ENCODE results near the gene UGCG. TPM values are rescaled to one million over a fixed set of nuclear protein-coding genes. Genes with fewer than 3 reads are reported as not detected.

Gene UGCG
- total and polyA plus RNA-seq, 2 of the 4 experiments (the other 2 are of a cell fraction): 84.2 to 104 TPM

DNA sequence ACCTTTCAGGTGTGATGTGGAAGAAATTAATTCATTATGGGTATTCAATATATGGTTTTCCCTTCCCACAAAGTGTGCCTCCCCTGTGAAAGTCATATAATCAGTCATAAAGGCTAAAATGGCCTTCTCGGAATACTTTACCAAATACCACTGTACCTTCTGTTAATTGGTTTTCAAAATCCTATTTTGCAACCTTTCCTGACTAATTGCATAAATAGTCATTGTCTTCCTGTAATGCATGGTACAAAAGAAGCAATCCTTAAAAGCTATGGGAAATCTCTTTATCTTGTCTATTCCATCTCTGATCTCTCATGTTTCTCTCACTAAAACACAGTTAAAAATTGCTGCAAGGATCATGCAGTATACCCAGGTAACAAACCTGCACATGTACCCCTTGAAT lies 44.3 kb upstream of the UGCG start:
- Histone ChIP-seq H4K8ac (ENCODE audit: low read depth in 2 of 2, low read length in 2 of 2) (no peak overlapping the region), H2AFZ (replicated peaks; ENCODE audit: low read length, poor library complexity) (no peak overlapping the region), H3K36me3 (ENCODE audit: control insufficient read depth, insufficient read depth, low read length) (no peaks in the 10 kb centered on the region), H3K14ac (replicated peaks; ENCODE audit: low read depth, low read length) (no peak overlapping the region), H2BK120ac (ENCODE audit: low read depth, low read length) (no peak overlapping the region), H3K4ac (ENCODE audit: low read depth, low read length) (no peak overlapping the region), H3K79me1 (ENCODE audit: low read depth in 1 of 2, low read length in 2 of 2) (no peaks in the 10 kb centered on the region), H3K9me1 (ENCODE audit: insufficient read depth, low read length) (no peaks in the 10 kb centered on the region), H3K9ac (ENCODE audit: low read depth, low read length) (no peak overlapping the region), H2BK20ac (ENCODE audit: low read depth, low read length) (no peak overlapping the region), H3K4me3 (ENCODE audit: insufficient read depth, low read depth, low read length) (no peak overlapping the region), H3K4me1 (ENCODE audit: control insufficient read depth, insufficient read depth, low read length) (peaks cover 6% of the 10 kb centered on the region), H3K27ac (ENCODE audit: insufficient read depth, low read length) (no peak overlapping the region), H3K18ac (ENCODE audit: low read depth, low read length) (no peak overlapping the region), H3K23ac (ENCODE audit: low read depth, low read length) (no peak overlapping the region), H2AK9ac (replicated peaks; ENCODE audit: low read depth, low read length, poor library complexity) (no peak overlapping the region), H4K91ac (ENCODE audit: insufficient read depth, low read depth, low read length) (no peak overlapping the region), H3K4me2 (ENCODE audit: low read depth, low read length) (no peak overlapping the region), H2BK15ac (ENCODE audit: low read depth, low read length) (no peak overlapping the region), H3K27me3 (ENCODE audit: control insufficient read depth, insufficient read depth, low read length) (no peaks in the 10 kb centered on the region), H4K5ac (ENCODE audit: low read depth, low read length) (no peak overlapping the region), H3K9me3 (ENCODE audit: control insufficient read depth, insufficient read depth, low read length) (no peaks in the 10 kb centered on the region), H2BK5ac (ENCODE audit: low read depth, low read length, poor library complexity, severe bottlenecking) (no peak overlapping the region), H3K56ac (ENCODE audit: extremely low read depth, insufficient read depth, low read length) (no peak overlapping the region), H2AK5ac (ENCODE audit: low read depth, low read length) (no peak overlapping the region), H4K20me1 (ENCODE audit: insufficient read depth, low read length) (no peaks in the 10 kb centered on the region)
- WGBS, 2 experiments (ENCODE audit: extremely low coverage in 2 of 2, insufficient read length in 1 of 2): no CpG with 5 or more reads among the region's 1 CpG
- BruUV-seq (replicated peaks): no TSS peak
- CTCF ChIA-PET: no interaction called here
- DNase-seq: no peak
- dilution Hi-C loops (cut with HindIII; ENCODE audit: low sequenced_read_pairs, unreplicated experiment) (no loop called here), intact Hi-C loops (cut with micrococcal nuclease) (loop anchor here (5.0 kb wide), 1 partner anchor 615 kb away; no protein-coding TSS in a partner anchor), in situ Hi-C loops (cut with MboI; ENCODE audit: low sequenced_read_pairs) (no loop called here)
- TF ChIP-seq CEBPB (IDR thresholded peaks at IDR 0.05; ENCODE audit: low read depth, low read length) (no peak), POLR2A (IDR thresholded peaks at IDR 0.05; ENCODE audit: low read depth, low read length) (no peak)
- TF ChIP-seq, protein P1, sequence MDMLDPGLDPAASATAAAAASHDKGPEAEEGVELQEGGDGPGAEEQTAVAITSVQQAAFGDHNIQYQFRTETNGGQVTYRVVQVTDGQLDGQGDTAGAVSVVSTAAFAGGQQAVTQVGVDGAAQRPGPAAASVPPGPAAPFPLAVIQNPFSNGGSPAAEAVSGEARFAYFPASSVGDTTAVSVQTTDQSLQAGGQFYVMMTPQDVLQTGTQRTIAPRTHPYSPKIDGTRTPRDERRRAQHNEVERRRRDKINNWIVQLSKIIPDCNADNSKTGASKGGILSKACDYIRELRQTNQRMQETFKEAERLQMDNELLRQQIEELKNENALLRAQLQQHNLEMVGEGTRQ (IDR thresholded peaks at IDR 0.05; ENCODE audit: low read depth, low read length): no peak
- no peak for ATAC-seq (ENCODE audit: low read depth)
- POLR2A ChIA-PET (ENCODE audit: unreplicated experiment): no interaction called here
